Hepatocyte (in vitro differentiated cells): ENCODE results near the gene BACH2.

Source experiments
- CTCF ChIP-seq: fragments of 200-600 bp; sonication (generic); IDR thresholded peaks from 2 replicates; pipeline ENCODE4 v1.5.1; 2016; ENCODE audit warnings: antibody characterized with exemption, mild to moderate bottlenecking; ENCODE audit not compliant: poor library complexity
- EZH2phosphoT487 ChIP-seq: fragments of 200-600 bp; sonication (generic); IDR thresholded peaks from one replicate; pipeline ENCODE4 v1.6.1; 2018; ENCODE audit warnings: antibody characterized with exemption, mild to moderate bottlenecking, low read depth, moderate library complexity; ENCODE audit not compliant: unreplicated experiment, severe bottlenecking

GRCh38 chr6:89888138-89888514, 408.5 kb downstream of the BACH2 start:
- TF ChIP-seq CTCF, result no peak
- no peak for TF ChIP-seq EZH2phosphoT487
